ELR (cell line): ENCODE data around the gene TMEM131L.

Source experiments
- DNase-seq: peaks from one replicate; pipeline ENCODE4 v3.0.0-alpha.2; 2015; ENCODE audit warnings: low read depth

The TMEM131L gene

DNA sequence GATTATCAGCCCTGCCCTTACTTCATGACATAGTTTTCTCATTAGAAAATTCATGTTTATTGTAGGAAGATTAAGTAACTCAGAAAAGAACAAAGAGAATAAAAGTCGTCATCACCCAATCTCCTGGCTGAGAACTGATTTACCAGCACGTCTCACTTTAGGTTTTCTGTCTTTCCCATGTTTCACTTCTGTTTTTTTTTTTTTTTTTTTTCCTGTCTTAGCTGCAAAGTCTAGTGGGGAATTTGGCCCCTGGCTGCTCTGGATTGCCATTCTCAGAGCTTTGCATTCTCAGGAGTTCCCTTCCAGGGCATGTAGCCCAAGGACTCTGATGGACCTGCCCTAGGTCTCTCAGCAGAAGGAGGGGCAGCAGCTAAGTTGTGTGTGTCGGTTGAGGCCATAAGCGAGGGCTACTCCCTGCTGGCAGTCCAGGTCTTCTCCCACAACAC, 57.8 kb downstream of the TMEM131L start:
- DNase-seq, result no peak

DNA sequence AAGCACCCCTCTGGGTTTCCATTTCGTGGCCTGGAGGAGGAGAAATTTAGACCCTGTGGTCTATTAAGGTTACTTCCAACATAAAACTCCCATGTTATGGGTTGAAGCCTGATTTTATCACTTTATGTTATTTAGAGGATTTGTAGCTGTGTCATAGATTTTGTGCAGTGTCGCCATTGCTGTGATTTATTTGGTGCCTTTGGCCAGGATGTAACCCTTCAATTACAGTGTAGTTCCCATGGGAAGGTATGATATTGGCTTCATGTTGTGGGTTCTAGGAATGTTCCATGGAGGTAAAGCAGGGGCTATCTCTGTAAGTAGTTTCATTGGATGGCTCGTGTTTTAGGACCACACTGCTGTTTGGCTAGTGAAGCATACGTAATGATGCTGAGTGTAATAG, 58.5 kb downstream of the TMEM131L start:
- DNase-seq, result no peak

DNA sequence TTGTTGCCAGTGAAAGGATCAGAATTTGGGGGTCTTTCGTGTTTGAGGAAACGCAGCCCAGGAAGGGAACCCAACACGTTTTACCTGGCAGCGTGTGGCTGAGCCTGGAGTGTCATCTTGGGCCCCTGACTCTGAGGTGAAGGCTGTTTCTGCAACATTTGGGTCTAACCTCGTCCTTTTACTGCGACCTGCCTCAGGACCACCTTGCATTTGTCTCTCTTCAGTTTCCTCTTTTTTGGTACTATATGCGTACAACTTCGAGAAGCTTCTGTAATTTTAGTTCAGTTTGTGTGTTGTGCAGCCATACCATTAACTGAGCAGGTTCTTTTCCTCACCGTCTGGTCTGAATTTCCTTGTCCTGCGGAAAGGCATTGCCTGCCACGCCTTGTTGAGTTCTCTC, 61.5 kb downstream of the TMEM131L start:
- DNase-seq, result no peak

DNA sequence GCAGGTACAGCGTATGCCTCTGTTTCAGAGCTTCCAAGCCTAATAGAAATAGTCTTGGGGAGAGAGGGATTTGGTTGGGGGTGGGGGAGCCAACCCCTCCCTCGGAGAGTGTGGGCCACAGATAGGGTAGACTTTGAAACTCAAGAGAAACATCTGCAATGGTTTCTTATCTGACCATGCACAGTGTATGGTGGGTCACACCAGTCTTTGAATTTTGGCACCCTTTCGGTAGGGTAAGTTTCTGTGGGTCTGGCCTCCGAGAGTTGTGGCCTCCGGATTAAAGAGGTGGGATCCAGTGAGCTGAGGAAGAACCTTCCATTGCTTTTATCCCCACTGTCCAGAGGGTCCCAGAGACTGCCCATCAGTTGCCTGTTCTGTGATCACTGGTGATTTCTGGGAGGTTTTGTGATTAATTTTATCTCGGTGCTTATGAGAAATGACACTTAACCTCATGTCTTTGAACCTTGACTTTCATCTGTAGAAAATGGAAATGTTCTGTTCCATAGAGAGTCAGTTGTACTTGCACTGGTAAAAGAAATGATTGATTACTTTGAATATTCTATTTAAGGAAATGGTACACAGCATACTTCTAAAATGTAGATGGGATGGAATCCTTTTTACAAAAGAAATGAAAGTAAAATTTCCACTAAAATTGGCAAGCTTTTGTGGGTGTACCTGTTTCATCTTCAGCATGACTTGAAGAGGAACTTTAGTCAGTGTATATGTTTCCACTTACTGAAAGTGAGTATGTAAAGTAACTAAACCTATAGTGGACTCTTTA, 62.7 kb downstream of the TMEM131L start:
- DNase-seq, result no peak

DNA sequence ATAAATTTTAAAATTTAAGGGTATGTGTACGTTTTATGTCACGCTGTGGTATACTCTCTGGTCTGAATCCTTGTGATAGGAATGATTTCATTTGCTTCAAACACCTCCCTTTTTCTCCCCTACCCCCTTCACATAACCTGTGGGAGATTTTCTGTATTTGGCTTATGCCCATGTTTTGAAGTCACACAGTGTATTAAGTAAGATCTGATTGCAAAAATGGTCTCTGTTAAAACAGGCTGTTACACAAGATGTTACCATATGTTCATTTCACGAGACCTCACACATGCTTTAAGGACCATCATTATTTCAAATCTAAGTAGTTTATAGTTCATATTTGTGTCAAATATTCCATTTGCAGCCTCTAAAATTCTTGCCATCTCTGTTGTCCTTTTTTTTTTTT, 63.5 kb downstream of the TMEM131L start:
- DNase-seq, result no peak

DNA sequence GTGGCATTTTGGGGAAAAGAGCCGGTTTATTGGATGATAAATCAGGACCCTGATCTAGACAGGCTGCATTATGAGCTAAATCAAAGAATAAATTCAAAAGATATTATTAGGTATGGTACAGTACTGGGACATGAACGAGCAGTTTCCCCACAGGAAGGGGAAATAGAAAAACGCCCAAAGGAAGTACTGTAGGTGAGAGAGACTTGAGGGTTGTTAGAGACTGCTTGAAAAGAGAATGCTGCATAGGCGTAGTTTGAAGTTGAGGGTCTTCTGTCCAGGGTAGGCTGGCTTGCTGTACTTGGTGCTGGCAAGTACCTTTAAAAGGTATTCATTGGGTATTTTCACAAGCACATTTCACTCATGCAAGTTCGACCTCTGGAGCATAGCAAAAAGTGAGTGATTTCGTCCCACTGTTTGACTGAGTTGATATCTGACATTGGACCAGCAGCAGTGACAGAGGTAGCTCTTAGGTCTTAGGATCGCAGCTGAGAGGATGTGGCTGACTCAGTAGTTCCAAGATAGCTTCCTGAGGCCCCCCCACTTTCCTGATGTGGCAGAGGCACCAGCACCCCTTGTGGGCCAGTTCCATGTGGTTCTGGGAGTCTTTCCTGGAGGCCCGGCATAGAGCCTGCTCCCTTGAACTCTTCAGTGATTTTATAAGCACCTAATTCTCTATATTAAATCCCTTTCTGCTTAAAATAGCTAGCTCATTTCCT, 64.3 kb downstream of the TMEM131L start:
- DNase-seq, result no peak

DNA sequence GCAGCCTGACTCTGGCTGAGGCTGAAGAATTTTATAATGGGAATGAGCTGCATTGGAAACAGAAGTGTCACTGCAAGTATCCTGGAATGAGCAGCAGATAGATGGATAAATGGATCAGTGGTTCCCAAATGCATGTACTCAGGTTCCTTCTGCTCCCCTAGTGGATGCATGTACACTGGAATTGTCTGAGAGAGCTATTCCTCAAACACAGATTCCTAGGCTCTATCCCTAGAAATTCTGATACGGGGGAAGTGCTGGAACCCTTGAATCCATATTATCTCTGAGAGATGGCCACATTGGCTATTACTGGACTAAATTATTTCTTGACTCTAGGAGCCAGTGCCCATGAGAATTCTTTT, 64.8 kb downstream of the TMEM131L start:
- DNase-seq, result no peak

DNA sequence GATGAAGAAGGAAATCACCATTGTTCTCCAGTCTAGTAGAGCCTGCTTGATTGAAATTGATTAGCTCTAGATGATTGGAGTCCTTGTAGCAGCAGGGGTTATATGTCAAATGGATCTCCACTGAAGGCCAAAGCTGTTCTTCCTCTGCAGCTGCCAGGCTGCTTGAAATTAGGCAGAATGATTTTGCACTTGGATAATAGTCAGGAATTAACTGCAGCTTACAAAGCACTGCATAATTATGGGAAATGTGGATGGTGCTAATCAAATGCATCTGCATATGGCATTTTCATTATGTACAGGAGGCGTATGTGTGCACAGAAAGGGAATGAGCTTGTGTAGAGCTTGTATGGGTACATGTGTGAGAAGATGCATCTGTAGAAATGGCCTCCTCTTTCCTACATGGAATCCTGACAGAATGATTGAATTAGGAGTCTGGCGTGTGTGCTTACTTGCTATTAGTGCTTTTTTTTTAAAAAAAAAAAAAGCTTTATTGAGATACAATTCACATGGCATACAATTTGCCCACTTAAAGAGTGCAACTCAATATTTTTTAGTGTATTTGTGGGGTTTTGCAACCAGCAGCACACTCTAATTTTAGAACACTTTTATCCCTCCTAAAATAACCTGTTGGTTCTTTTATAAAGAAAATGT, 65.9 kb downstream of the TMEM131L start:
- no peak for DNase-seq

DNA sequence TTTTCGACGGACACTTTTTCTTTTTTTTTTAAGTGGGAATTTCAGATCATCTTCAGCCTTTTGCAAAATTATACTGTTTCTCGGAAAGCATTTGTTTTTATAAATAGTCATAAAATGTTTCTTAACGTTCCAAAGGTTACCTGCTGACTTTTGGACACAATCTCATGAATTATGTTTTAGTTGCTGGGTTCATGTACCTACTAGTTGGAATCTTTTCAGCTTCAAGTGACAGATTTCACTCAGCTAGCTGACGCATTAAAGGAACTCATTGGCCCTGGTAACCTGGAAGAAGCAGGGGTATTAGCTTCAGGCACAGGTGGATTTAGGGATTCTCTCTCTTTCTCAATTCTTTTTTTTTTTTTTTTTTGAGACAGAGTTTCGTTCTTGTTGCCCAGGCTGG, 66.5 kb downstream of the TMEM131L start:
- DNase-seq, result no peak

DNA sequence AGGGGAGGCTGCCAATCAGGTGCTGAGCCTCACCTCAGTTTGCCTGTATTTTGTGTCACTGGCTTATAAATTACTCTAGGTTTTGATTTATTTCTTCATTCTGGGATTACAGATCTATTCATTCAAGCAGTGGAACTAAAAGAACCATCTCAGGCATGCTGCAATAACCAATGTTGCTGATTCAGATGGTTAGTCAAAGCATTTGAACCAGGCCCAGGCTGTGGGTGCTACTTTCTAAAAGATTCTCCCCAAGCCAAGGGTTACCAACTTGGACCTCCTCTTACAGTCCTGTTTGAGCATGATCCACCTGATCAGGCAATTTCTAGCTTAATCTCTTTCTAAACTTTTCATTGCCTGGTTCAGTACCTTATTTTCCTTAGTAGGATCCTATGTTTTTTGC, 67.2 kb downstream of the TMEM131L start:
- DNase-seq, result no peak

DNA sequence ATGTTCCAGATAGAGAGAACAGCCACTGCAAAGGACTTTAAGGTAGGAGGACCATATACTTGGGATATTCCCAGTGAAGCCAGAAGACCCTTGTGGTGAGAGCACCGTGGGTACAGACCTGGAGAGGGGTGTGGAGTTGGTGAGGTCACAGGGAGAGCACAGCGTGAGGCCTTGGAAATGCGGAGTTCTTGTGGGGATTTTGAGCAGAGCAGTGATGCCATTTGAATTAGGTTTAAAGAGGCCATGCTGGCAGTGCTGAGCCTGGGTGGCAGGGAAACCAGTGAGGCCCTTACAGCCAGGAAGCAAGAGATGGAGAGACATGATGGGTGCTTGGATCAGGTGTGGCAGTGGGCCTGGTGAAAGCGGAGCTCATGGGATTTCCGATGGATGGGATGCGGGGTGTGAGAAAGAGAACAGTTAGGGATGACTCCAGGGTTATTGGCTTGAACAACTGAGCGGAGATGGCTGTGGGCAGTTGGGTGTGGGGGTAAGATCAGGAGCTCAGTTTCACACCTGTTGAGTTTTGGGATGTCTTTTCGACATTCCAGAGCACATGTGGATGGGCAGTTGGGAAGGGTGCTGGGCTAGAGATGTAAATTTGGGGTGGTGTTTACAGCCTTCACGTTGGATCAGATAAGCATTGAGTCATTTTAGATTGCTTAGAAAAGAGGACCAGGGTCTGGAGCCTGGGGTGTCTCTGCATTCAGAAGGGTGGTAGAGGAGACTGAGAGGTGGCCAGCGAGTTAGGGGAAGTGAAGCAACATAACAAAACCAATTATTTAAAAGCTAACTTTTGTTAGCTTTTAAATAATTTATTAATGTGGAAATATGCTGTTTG, 68.9 kb downstream of the TMEM131L start:
- DNase-seq, result no peak

DNA sequence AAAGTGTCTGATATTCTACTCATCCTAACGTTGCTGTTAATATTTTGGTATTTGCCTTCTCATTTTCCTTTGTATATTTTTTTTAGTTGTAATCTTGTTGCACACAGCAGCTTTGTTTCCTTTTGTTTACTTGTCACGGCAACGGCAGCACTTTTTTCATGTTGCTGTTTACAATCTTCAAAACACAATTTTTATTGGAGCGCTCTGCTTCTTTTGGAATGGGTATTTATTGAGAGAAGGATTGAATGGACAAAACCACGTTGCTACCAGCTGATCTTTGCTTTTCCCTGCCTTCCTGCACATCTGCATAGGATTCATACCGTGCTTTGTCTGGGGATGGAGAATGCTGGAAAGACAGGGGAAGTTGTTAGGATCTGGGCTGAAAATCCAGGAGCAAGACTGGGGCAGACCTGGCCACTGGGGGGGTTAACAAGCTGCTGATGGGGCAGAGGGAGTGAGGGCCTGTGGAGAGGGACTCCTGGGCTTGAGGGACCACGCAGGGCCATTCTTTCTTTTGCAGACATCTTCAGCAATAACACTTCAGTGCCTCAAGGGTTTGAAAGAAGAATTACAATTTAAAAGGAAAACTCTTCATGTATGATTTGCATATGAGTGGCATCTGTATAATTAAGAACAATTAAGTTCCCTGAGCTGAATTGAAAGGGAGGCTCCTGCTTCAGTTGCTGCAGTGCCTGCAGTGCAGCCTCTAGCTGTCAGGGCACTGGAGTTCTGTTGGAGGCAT, 69.8 kb downstream of the TMEM131L start:
- DNase-seq, result no peak

DNA sequence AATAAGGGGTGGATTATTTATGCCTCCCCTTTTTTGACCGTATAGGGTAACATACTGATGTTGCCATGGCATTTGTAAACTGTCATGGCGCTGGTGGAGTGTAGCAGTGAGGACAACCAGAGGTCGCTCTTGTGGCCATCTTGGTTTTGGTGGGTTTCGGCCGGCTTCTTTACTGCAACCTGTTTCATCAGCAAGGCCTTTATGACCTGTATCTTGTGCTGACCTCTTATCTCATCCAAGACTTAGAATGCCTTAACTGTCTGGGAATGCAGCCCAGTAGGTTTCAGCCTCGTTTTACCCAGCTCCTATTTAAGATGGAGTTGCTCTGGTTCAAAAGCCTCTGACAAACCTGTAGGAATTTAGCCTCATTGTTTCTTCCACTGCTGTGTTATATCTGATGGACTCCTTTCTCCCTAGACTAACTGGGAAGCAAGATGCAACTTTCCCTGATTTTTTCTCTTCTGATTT, 71.4 kb downstream of the TMEM131L start:
- no peak for DNase-seq

DNA sequence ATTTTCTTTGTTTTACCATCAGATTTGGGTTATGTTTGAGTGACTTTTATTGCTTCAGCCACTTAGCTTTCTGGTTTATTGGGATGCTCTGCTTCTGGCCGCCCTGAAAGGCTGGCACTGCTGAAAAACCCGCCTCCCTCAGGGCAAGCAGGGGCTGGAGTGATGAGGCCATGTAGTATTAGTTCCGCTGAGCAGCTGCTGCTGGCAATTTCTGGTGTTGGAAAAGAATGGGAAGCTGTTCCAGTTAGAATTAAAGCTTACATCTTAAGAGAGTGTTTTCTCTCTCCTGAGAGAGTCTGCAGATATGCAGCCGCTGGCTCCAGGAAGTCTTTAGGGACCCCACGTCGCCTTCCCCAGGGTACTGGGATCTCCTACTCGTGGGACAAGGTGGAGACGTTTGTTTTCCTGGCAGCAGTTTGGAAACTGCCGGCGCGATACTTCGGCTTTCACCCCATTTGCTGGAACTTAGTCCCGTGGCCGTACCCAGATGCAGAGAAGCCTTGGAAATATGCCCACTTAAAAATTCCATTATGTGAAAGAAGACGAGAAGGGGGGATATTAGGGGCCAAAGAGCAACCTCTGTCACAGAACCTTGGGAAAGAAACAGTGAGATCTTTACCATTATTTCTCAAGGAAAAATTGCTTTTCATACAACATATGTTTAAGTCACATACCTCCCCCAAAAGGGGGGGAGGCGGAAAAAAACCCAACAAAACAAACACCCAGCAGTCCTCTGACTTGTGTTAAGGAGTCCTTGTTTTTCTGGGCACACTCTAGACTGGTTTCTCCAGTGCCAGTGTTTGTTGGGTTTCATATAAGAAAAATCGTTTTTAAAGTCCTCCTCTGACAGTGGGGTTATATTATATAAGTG, 72.6 kb downstream of the TMEM131L start:
- no peak for DNase-seq

DNA sequence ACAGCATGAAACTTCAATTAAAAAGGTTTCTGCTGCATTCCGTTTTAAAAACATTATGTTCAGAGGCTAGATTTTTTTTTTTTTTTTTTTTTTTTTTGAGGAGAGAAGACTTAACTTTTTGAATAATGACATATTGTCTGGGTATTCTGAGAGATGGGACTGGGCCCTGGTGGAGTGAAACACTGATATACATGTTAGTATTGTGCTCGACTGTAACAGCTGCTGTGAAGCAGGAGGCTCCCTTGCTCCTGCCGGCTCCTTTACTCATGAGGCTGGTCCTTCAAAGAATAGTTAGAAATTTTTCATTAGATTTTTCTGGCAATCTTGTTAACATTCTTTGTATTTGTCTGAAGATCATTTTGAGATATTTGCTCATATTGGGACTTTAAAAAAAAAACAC, 73.3 kb downstream of the TMEM131L start:
- no peak for DNase-seq

DNA sequence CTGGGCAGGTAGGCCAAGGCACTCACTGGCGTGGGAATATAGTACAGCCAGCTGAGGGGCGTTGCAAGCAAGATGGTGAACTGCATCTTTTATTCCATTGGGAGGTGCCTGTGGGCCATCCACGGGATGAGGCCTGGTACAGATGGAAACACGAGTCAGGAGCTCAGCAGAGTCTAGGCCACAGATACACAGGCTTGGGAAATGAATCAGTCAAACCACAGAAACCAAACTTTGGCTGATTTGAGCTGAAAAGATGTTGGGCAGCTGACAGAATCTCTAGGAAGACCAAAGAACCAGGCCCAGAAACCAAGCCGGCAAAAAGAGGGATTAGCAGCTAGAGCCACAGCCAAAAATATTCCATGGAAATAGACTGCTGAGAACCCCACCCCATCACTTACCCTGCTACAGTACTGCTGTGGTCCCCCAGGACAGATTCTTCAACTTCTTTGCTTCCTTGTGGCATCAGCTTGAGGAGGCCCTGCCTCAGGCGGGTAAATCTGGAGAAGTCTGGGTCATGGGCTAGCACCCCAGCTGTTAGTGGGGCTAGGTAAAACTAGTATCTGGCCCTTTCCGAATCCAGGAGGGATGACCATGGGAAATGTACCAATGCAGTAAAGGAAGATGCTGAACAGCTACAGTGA, 75.4 kb downstream of the TMEM131L start:
- peak; percentile 85 for DNase-seq

DNA sequence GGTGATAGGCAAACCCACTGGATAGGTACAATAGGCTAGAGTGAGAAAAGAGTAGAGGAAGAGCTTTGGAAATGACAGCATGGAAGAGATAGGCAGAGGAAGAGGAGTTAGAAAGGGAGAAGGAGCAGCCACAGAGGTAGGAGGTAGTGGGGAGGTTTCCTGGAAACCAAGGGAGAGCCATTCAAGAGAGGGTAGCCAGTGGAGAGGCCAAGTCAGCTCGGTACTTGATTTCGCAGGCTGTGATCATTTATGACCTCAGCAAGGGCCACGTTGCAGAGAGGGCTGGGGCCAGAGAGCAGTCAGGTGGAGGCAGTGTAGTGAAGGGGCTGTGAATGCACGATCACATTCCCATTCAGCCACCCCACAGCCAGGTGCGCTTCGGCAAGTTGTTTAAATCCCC, 76.0 kb downstream of the TMEM131L start:
- DNase-seq, result no peak

DNA sequence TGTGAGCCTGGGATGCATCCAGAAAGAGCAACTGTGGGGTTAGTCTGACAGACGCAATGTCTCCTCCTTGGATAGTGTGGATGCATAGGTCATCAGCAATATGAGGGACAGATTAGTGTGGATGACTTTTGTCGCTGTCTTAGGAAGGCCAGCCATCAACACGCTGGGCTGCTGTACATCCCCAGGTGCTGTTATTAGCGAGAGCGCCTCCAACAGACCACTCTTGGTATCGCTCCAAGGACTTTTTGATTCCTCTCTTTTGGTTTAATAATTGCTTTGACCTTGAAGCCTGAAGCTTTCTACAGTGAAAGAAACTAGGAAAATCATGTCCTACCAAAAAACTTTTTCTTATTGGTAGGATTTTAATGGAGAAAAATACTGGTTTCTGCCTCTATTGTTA, 76.7 kb downstream of the TMEM131L start:
- no peak for DNase-seq

DNA sequence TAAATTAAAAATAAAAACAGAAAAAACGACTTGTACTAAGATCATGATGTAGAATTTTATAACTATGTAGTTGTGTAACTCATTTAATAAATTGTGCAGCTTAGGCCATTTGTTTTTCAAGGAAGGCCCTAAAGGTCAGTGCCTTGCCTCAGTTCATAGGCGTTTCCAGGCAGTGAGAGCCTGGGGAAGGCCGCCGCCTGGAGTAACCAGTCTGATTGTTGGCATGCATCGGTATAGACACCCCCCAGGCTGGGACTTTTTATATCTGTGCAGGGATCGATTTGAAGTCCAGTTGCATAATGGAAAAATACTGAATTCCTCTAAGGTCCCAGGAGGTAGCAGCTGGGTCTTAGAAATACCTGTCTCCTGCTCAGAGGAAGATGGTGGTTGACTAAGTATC, 77.2 kb downstream of the TMEM131L start:
- no peak for DNase-seq

DNA sequence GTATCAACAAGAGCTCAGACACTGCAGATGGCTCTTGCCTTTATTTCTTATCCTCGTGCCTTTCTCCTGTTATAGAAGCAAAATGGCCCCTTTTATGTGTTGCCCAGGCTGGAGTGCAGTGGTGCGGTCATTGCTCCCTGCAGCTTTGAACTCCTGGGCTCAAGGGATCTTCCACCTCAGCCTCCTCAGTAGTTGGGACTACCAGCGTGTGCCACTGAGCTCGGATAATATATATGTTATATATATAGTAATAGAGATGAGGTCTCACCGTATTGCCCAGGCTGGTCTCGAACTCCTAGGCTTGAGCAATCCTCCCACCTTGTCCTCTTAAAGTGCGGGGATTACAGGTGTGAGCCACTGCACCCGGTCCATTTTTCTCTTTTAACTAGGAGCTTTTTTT, 79.7 kb downstream of the TMEM131L start:
- no peak for DNase-seq
